Measurements from ENCODE around the gene VPS33A. TPM values are rescaled to one million over a fixed set of nuclear protein-coding genes. Genes with fewer than 3 reads are reported as not detected.

Gene VPS33A
- total and polyA plus RNA-seq, 2 of the 13 experiments (the other 11 are each of a cell fraction or from before 2014, with no cell fraction given), result 11.0 to 43.6 TPM

DNA sequence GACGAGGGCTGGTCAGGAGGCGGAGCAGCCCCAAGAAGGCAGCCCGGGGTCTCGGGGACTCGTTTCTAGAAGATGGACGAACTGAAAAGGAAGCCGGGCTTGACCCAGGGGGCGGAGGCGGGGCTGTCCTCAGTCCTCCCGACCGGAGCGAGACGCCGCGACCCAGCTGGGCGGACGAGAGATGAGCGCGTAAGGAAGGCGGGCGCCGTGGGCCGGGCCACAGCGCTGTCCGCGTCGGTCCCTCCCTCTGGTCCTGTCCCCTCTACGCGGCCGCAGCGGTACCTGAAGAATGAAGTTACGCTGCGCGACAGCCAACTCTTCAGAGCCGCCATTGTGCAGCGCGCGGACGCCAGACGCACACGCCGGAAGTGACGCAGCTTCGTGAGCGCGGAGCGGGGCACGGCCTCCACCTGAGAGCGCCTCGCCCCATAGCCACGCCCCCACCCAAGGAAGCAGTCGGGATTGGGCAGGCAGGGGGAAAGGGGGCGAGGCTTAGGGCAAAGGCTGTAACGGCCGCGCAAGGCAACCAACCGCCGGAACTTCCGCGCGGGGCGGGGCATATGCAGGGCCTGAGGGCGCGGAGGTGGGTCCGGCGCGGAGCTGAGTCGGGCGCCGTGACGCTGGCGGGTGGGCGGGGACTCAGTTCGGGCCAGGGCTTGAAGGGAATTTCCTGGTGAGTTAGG lies 40.5 kb downstream of the VPS33A start, which contains the start of gene DIABLO (continued):
- TF ChIP-seq, protein P1, sequence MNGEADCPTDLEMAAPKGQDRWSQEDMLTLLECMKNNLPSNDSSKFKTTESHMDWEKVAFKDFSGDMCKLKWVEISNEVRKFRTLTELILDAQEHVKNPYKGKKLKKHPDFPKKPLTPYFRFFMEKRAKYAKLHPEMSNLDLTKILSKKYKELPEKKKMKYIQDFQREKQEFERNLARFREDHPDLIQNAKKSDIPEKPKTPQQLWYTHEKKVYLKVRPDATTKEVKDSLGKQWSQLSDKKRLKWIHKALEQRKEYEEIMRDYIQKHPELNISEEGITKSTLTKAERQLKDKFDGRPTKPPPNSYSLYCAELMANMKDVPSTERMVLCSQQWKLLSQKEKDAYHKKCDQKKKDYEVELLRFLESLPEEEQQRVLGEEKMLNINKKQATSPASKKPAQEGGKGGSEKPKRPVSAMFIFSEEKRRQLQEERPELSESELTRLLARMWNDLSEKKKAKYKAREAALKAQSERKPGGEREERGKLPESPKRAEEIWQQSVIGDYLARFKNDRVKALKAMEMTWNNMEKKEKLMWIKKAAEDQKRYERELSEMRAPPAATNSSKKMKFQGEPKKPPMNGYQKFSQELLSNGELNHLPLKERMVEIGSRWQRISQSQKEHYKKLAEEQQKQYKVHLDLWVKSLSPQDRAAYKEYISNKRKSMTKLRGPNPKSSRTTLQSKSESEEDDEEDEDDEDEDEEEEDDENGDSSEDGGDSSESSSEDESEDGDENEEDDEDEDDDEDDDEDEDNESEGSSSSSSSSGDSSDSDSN (CRISPR knock-in tag; IDR thresholded peaks at IDR 0.05), result peak; percentile 91
- TF ChIP-seq NCOA2 (CRISPR knock-in tag; IDR thresholded peaks at IDR 0.05) (0 out of 2 replicates have a peak, but pooled peaks have one; percentile 17), ARID2 (CRISPR knock-in tag; IDR thresholded peaks at IDR 0.05; ENCODE audit: borderline replicate concordance) (peak; percentile 80; the same call in 1 of the 2 replicates), ZNF253 (CRISPR knock-in tag; IDR thresholded peaks at IDR 0.05; ENCODE audit: borderline replicate concordance) (peak; percentile 38; the same call in 1 of the 2 replicates), ZNF292 (CRISPR knock-in tag; IDR thresholded peaks at IDR 0.05; ENCODE audit: borderline replicate concordance, low read depth) (no peak), GATAD1 (CRISPR knock-in tag; IDR thresholded peaks at IDR 0.05) (peak; percentile 99), SMC3 (IDR thresholded peaks at IDR 0.05; ENCODE audit: low read length) (no peak), HMG20B (CRISPR knock-in tag; conservative IDR thresholded peaks at IDR 0.05) (no peak), ZNF225 (CRISPR knock-in tag; IDR thresholded peaks at IDR 0.05) (0 out of 2 replicates have a peak, but pooled peaks have one; percentile 46), RFXAP (CRISPR knock-in tag; IDR thresholded peaks at IDR 0.05; ENCODE audit: borderline replicate concordance) (no peak; the same call in none of the 2 replicates), SALL1 (CRISPR knock-in tag; IDR thresholded peaks at IDR 0.05) (peak; percentile 76), CREM (IDR thresholded peaks at IDR 0.05) (peak; percentile 93), CREM (CRISPR knock-in tag; IDR thresholded peaks at IDR 0.05) (peak; percentile 47; the same call in 1 of the 2 replicates), MED8 (CRISPR knock-in tag; IDR thresholded peaks at IDR 0.05; ENCODE audit: insufficient replicate concordance) (peak; percentile 82)
- TF ChIP-seq, protein P2, sequence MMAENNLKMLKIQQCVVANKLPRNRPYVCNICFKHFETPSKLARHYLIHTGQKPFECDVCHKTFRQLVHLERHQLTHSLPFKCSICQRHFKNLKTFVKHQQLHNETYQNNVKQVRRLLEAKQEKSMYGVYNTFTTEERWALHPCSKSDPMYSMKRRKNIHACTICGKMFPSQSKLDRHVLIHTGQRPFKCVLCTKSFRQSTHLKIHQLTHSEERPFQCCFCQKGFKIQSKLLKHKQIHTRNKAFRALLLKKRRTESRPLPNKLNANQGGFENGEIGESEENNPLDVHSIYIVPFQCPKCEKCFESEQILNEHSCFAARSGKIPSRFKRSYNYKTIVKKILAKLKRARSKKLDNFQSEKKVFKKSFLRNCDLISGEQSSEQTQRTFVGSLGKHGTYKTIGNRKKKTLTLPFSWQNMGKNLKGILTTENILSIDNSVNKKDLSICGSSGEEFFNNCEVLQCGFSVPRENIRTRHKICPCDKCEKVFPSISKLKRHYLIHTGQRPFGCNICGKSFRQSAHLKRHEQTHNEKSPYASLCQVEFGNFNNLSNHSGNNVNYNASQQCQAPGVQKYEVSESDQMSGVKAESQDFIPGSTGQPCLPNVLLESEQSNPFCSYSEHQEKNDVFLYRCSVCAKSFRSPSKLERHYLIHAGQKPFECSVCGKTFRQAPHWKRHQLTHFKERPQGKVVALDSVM (CRISPR knock-in tag; IDR thresholded peaks at IDR 0.05), result peak; percentile 45; the same call in 1 of the 2 replicates
- TF ChIP-seq, protein P3, sequence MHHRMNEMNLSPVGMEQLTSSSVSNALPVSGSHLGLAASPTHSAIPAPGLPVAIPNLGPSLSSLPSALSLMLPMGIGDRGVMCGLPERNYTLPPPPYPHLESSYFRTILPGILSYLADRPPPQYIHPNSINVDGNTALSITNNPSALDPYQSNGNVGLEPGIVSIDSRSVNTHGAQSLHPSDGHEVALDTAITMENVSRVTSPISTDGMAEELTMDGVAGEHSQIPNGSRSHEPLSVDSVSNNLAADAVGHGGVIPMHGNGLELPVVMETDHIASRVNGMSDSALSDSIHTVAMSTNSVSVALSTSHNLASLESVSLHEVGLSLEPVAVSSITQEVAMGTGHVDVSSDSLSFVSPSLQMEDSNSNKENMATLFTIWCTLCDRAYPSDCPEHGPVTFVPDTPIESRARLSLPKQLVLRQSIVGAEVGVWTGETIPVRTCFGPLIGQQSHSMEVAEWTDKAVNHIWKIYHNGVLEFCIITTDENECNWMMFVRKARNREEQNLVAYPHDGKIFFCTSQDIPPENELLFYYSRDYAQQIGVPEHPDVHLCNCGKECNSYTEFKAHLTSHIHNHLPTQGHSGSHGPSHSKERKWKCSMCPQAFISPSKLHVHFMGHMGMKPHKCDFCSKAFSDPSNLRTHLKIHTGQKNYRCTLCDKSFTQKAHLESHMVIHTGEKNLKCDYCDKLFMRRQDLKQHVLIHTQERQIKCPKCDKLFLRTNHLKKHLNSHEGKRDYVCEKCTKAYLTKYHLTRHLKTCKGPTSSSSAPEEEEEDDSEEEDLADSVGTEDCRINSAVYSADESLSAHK (CRISPR knock-in tag; IDR thresholded peaks at IDR 0.05; ENCODE audit: borderline replicate concordance), result 0 out of 2 replicates have a peak, but pooled peaks have one; percentile 72
- TF ChIP-seq, protein P4, sequence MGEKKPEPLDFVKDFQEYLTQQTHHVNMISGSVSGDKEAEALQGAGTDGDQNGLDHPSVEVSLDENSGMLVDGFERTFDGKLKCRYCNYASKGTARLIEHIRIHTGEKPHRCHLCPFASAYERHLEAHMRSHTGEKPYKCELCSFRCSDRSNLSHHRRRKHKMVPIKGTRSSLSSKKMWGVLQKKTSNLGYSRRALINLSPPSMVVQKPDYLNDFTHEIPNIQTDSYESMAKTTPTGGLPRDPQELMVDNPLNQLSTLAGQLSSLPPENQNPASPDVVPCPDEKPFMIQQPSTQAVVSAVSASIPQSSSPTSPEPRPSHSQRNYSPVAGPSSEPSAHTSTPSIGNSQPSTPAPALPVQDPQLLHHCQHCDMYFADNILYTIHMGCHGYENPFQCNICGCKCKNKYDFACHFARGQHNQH (CRISPR knock-in tag; IDR thresholded peaks at IDR 0.05), result peak; percentile 72; the same call in 1 of the 2 replicates
- TF ChIP-seq, protein P5, sequence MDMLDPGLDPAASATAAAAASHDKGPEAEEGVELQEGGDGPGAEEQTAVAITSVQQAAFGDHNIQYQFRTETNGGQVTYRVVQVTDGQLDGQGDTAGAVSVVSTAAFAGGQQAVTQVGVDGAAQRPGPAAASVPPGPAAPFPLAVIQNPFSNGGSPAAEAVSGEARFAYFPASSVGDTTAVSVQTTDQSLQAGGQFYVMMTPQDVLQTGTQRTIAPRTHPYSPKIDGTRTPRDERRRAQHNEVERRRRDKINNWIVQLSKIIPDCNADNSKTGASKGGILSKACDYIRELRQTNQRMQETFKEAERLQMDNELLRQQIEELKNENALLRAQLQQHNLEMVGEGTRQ (IDR thresholded peaks at IDR 0.05; ENCODE audit: low read depth, low read length), result no peak
- TF ChIP-seq, protein P5 (CRISPR knock-in tag; IDR thresholded peaks at IDR 0.05; ENCODE audit: borderline replicate concordance), result peak; percentile 55; the same call in 1 of the 2 replicates

All from HepG2 (cell line).